Sigmoid colon (tissue), 3 donors: ENCODE results near the gene GREB1L.

Experiments
- CTCF ChIP-seq, 4 experiments: fragments of 450-650 bp in 3 of 4; fragments of 200-600 bp in 1 of 4; IDR thresholded peaks; one replicate each; pipeline ENCODE4 v1.5.1; 2016 to 2019; ENCODE audit warnings: antibody characterized with exemption in 4 of 4, mild to moderate bottlenecking in 3 of 4, moderate library complexity in 2 of 4
- POLR2A ChIP-seq, 2 donors: fragments of 450-650 bp; IDR thresholded peaks; one replicate each; pipeline ENCODE4 v1.6.1; 2016; ENCODE audit warnings: antibody characterized with exemption in 2 of 2, mild to moderate bottlenecking in 2 of 2, moderate library complexity in 2 of 2

DNA sequence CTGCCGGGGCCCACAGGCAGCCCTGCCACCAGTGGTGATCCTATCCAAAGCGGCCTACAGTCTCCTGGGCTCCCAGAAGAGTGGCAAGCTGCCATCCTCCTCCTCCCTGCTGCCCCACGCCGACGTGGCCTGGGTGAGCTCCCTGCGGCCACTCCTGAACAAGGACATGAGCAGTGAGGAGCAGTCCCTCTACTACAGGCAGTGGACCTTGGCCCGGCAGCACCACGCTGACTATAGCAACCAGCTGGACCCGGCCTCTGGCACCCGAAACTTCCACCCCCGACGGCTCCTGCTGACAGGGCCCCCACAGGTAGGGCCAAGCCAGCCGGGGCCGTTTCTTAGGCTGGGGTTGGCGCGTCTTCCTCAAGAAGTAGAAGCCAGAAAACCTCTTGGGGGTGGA lies 258.0 kb downstream of the GREB1L start:
- TF ChIP-seq POLR2A (IDR thresholded peaks at IDR 0.05) (no peak), CTCF (IDR thresholded peaks at IDR 0.05) (no peak)
